Type B pancreatic cell (in vitro differentiated cells): ENCODE measurements around the gene L3MBTL4. TPM values are rescaled to one million over a fixed set of nuclear protein-coding genes. Genes with fewer than 3 reads are reported as not detected.

ENCODE experiments used
- DNase-seq: peaks from one replicate; pipeline ENCODE4 v3.0.0; 2021; ENCODE audit warnings: mixed read lengths; ENCODE audit not compliant: unreplicated experiment; ENCODE audit errors: extremely low spot score
- H3K27ac Mint-ChIP-seq: 2 replicates; pipeline ENCODE4 v1.8.0; 2021; ENCODE audit warnings: mild to moderate bottlenecking, mixed read lengths
- H3K27me3 Mint-ChIP-seq: 2 replicates; pipeline ENCODE4 v1.8.0; 2021; ENCODE audit warnings: mixed read lengths
- H3K36me3 Mint-ChIP-seq: 2 replicates; pipeline ENCODE4 v1.8.0; 2021; ENCODE audit warnings: mixed read lengths
- H3K4me1 Mint-ChIP-seq: one replicate; pipeline ENCODE4 v1.8.0; 2021; ENCODE audit warnings: mixed read lengths; ENCODE audit not compliant: unreplicated experiment
- H3K4me3 Mint-ChIP-seq: 2 replicates; pipeline ENCODE4 v1.8.0; 2021; ENCODE audit warnings: mild to moderate bottlenecking, mixed read lengths
- H3K9me3 Mint-ChIP-seq: 2 replicates; pipeline ENCODE4 v1.8.0; 2021; ENCODE audit warnings: mixed read lengths
- CTCF ChIP-seq: fragments of 200-600 bp; sonication (generic); conservative IDR thresholded peaks from 2 replicates; pipeline ENCODE4 v1.5.0; 2021; ENCODE audit warnings: antibody characterized with exemption, mild to moderate bottlenecking
- total RNA-seq: library from RNA; stranded (reverse); gene quantifications from 2 replicates; pipeline ENCODE4 v1.2.1, GENCODE V29; 2021; ENCODE audit warnings: low replicate concordance

L3MBTL4 gene
- total RNA-seq, 1 donor from 2014 or later = 2.2 TPM

GRCh38 chr18:6207941-6208340 is 206.8 kb downstream of the L3MBTL4 start:
- Mint-ChIP-seq H3K9me3 (no peaks in the 10 kb centered on the region), H3K27ac (no peak overlapping the region), H3K4me1 (no peaks in the 10 kb centered on the region), H3K36me3 (no peaks in the 10 kb centered on the region), H3K4me3 (no peak overlapping the region), H3K27me3 (no peaks in the 10 kb centered on the region)
- TF ChIP-seq CTCF = no peak
- DNase-seq = no peak

GRCh38 chr18:6207116-6207515 is 207.6 kb downstream of the L3MBTL4 start:
- no peak for TF ChIP-seq CTCF
- no peak for DNase-seq

GRCh38 chr18:6205706-6206105 is 209.0 kb downstream of the L3MBTL4 start:
- no peak for TF ChIP-seq CTCF
- no peak overlapping the region for H3K4me3 Mint-ChIP-seq
- no peaks in the 10 kb centered on the region for H3K4me1 Mint-ChIP-seq
- no peak for DNase-seq
- no peaks in the 10 kb centered on the region for H3K36me3 Mint-ChIP-seq
- H3K27ac Mint-ChIP-seq = no peak overlapping the region
- no peaks in the 10 kb centered on the region for H3K9me3 Mint-ChIP-seq
- peaks cover 3% of the 10 kb centered on the region for H3K27me3 Mint-ChIP-seq

More at GRCh38 chr18:6207116-6207515, 207.6 kb downstream of the L3MBTL4 start:
- Mint-ChIP-seq H3K27me3 (peaks cover 2% of the 10 kb centered on the region), H3K4me1 (no peaks in the 10 kb centered on the region), H3K27ac (no peak overlapping the region), H3K36me3 (no peaks in the 10 kb centered on the region), H3K9me3 (no peaks in the 10 kb centered on the region), H3K4me3 (no peak overlapping the region)

- no peaks in the 10 kb centered on the region for H3K9me3 Mint-ChIP-seq
- H3K27me3 Mint-ChIP-seq = peaks cover 3% of the 10 kb centered on the region
- no peak overlapping the region for H3K27ac Mint-ChIP-seq
- no peak for TF ChIP-seq CTCF
- no peaks in the 10 kb centered on the region for H3K36me3 Mint-ChIP-seq
- H3K4me3 Mint-ChIP-seq = no peak overlapping the region
- DNase-seq = no peak
- H3K4me1 Mint-ChIP-seq = no peaks in the 10 kb centered on the region
Measured at GRCh38 chr18:6204476-6204875, 210.2 kb downstream of the L3MBTL4 start.

GRCh38 chr18:6203791-6204190 is 210.9 kb downstream of the L3MBTL4 start:
- Mint-ChIP-seq H3K27ac (no peak overlapping the region), H3K27me3 (peaks cover 3% of the 10 kb centered on the region), H3K9me3 (no peaks in the 10 kb centered on the region), H3K4me3 (no peak overlapping the region), H3K4me1 (no peaks in the 10 kb centered on the region), H3K36me3 (no peaks in the 10 kb centered on the region)
- TF ChIP-seq CTCF = no peak
- DNase-seq = no peak

- DNase-seq = no peak
- Mint-ChIP-seq H3K9me3 (no peaks in the 10 kb centered on the region), H3K36me3 (no peaks in the 10 kb centered on the region), H3K27me3 (peaks cover 3% of the 10 kb centered on the region), H3K4me3 (no peak overlapping the region), H3K4me1 (no peaks in the 10 kb centered on the region), H3K27ac (no peak overlapping the region)
- no peak for TF ChIP-seq CTCF
Measured at GRCh38 chr18:6202861-6203260, 211.8 kb downstream of the L3MBTL4 start.
